HepG2 (cell line): ENCODE measurements around the gene PLOD3. TPM values are rescaled to one million over a fixed set of nuclear protein-coding genes. Genes with fewer than 3 reads are reported as not detected.
A peak's percentile ranks its signal among the peaks of the same experiment; 100 is the strongest.

Experiments used
- ARNT2 ChIP-seq: sonication (generic); formaldehyde crosslinking; IDR thresholded peaks from 2 replicates; pipeline ENCODE4 v1.8.0; 2022; ENCODE audit warnings: mild to moderate bottlenecking, low read depth, missing genetic modification reagents, moderate library complexity
- FOXA1 ChIP-seq, 2 experiments: fragments of 450-650 bp in 1 of 2; sonication (generic) in 1 of 2; formaldehyde crosslinking in 1 of 2; IDR thresholded peaks; 2 replicates each; pipeline versions ENCODE4 v1.4.0 to v1.6.1; 2016 to 2020; ENCODE audit warnings: missing genetic modification reagents in 1 of 2
- HOXD1 ChIP-seq: sonication (generic); formaldehyde crosslinking; IDR thresholded peaks from 2 replicates; pipeline ENCODE4 v1.5.0; 2020; ENCODE audit warnings: missing genetic modification reagents
- NFKBIZ ChIP-seq: IDR thresholded peaks from 2 replicates; pipeline ENCODE4 v1.6.1; 2018; ENCODE audit warnings: missing genetic modification reagents, missing compliant biosample characterization
- SRSF1 ChIP-seq: fragments of 200-400 bp; formaldehyde crosslinking; optimal IDR thresholded peaks from 2 replicates; pipeline ENCODE3; 2017; ENCODE audit warnings: mild to moderate bottlenecking, low read depth, low read length, moderate library complexity
- TCF12 ChIP-seq, 2 experiments: fragments of 450-650 bp in 1 of 2; sonication (generic) in 1 of 2; formaldehyde crosslinking in 1 of 2; IDR thresholded peaks; 2 replicates each; pipeline versions ENCODE4 v1.6.1 to v1.8.0; 2017 to 2022; ENCODE audit warnings: antibody characterized with exemption in 1 of 2, mild to moderate bottlenecking in 1 of 2, missing genetic modification reagents in 1 of 2, moderate library complexity in 1 of 2
- ZNF431 ChIP-seq: sonication (generic); formaldehyde crosslinking; IDR thresholded peaks from 2 replicates; pipeline ENCODE4 v1.9.0; 2022; ENCODE audit warnings: missing genetic modification reagents, low read depth, mild to moderate bottlenecking, borderline replicate concordance
- ZNF619 ChIP-seq: sonication (generic); formaldehyde crosslinking; IDR thresholded peaks from 2 replicates; pipeline ENCODE4 v1.4.0; 2020; ENCODE audit warnings: mild to moderate bottlenecking, missing genetic modification reagents
- ZNF816 ChIP-seq: sonication (generic); formaldehyde crosslinking; IDR thresholded peaks from 2 replicates; pipeline ENCODE4 v1.8.0; 2022; ENCODE audit warnings: missing genetic modification reagents, mild to moderate bottlenecking, borderline replicate concordance
- ZSCAN20 ChIP-seq: sonication (generic); formaldehyde crosslinking; IDR thresholded peaks from 2 replicates; pipeline ENCODE4 v1.4.0; 2020; ENCODE audit warnings: missing genetic modification reagents, mild to moderate bottlenecking, borderline replicate concordance
- polyA plus RNA-seq, 8 experiments: library from polyadenylated mRNA; depleted of rRNA in 3 of 8; stranded (reverse) in 7 of 8; unstranded in 1 of 8; fragments of >200 nt; fragmentation: Illumina TruSeq in 4 of 8; extraction: Trizol in 4 of 8; gene quantifications; 2 replicates each; pipeline versions ENCODE4 v1.2.1 to v1.2.3, GENCODE V29; 2011 to 2016; ENCODE audit warnings: low read depth in 4 of 8, missing spikeins in 1 of 8, mixed read lengths in 1 of 8; ENCODE audit not compliant: insufficient read depth in 1 of 8
- total RNA-seq, 5 experiments: library from RNA; depleted of rRNA; stranded (reverse); fragments of >200 nt; fragmentation: Illumina TruSeq; extraction: Trizol; gene quantifications; 2 replicates each; pipeline ENCODE4 v1.2.3, GENCODE V29; 2016; ENCODE audit warnings: low read depth in 1 of 5
- TF ChIP-seq, protein P1 (sequence below): sonication (generic); formaldehyde crosslinking; IDR thresholded peaks from 2 replicates; pipeline ENCODE4 v1.4.0; 2020; ENCODE audit warnings: missing genetic modification reagents
- TF ChIP-seq, protein P2 (sequence below): sonication (generic); formaldehyde crosslinking; IDR thresholded peaks from 2 replicates; pipeline ENCODE4 v1.5.1; 2020; ENCODE audit warnings: mild to moderate bottlenecking, missing genetic modification reagents, moderate library complexity
- TF ChIP-seq, protein P3 (sequence below): sonication (generic); formaldehyde crosslinking; IDR thresholded peaks from 2 replicates; pipeline ENCODE4 v1.4.0; 2020; ENCODE audit warnings: mild to moderate bottlenecking, missing genetic modification reagents
- TF ChIP-seq, protein P4 (sequence below): sonication (generic); formaldehyde crosslinking; IDR thresholded peaks from 2 replicates; pipeline ENCODE4 v1.5.1; 2020; ENCODE audit warnings: mild to moderate bottlenecking, missing genetic modification reagents, moderate library complexity
- TF ChIP-seq, protein P5 (sequence below): sonication (generic); formaldehyde crosslinking; IDR thresholded peaks from 2 replicates; pipeline ENCODE4 v1.5.0; 2020; ENCODE audit warnings: missing genetic modification reagents
- TF ChIP-seq, protein P6 (sequence below): sonication (generic); formaldehyde crosslinking; IDR thresholded peaks from 2 replicates; pipeline ENCODE4 v1.4.0; 2020; ENCODE audit warnings: missing genetic modification reagents

Gene PLOD3
- total and polyA plus RNA-seq, 2 of the 13 experiments (the other 11 are each of a cell fraction or from before 2014, with no cell fraction given), result 65.8 to 67.4 TPM

DNA sequence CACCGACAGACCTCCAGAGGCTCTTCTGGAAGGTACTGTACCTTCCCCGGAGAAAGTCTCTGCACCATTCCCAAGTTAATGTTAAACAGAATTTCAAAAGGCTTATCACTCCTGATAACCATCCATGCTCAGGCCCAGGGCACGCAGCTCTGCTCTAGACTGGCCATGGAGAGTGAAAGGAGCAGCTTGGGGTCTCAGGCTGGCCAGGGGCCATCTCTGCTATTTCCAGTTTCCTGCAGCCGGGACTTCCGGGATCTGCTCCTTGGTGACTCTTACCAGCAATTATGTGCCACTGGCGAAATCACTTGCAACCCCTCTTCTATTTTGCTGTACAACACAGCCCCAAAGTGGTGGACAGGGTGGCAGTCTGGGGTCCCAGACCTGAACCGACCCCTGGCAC is 14.3 kb upstream of the PLOD3 start (continued):
- TF ChIP-seq, protein P1, sequence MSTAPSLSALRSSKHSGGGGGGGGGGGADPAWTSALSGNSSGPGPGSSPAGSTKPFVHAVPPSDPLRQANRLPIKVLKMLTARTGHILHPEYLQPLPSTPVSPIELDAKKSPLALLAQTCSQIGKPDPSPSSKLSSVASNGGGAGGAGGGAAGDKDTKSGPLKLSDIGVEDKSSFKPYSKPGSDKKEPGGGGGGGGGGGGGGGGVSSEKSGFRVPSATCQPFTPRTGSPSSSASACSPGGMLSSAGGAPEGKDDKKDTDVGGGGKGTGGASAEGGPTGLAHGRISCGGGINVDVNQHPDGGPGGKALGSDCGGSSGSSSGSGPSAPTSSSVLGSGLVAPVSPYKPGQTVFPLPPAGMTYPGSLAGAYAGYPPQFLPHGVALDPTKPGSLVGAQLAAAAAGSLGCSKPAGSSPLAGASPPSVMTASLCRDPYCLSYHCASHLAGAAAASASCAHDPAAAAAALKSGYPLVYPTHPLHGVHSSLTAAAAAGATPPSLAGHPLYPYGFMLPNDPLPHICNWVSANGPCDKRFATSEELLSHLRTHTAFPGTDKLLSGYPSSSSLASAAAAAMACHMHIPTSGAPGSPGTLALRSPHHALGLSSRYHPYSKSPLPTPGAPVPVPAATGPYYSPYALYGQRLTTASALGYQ (CRISPR knock-in tag), result no peak
- TF ChIP-seq ARNT2, result no peak
- no peak for TF ChIP-seq HOXD1 (CRISPR knock-in tag)
- TF ChIP-seq, protein P2, sequence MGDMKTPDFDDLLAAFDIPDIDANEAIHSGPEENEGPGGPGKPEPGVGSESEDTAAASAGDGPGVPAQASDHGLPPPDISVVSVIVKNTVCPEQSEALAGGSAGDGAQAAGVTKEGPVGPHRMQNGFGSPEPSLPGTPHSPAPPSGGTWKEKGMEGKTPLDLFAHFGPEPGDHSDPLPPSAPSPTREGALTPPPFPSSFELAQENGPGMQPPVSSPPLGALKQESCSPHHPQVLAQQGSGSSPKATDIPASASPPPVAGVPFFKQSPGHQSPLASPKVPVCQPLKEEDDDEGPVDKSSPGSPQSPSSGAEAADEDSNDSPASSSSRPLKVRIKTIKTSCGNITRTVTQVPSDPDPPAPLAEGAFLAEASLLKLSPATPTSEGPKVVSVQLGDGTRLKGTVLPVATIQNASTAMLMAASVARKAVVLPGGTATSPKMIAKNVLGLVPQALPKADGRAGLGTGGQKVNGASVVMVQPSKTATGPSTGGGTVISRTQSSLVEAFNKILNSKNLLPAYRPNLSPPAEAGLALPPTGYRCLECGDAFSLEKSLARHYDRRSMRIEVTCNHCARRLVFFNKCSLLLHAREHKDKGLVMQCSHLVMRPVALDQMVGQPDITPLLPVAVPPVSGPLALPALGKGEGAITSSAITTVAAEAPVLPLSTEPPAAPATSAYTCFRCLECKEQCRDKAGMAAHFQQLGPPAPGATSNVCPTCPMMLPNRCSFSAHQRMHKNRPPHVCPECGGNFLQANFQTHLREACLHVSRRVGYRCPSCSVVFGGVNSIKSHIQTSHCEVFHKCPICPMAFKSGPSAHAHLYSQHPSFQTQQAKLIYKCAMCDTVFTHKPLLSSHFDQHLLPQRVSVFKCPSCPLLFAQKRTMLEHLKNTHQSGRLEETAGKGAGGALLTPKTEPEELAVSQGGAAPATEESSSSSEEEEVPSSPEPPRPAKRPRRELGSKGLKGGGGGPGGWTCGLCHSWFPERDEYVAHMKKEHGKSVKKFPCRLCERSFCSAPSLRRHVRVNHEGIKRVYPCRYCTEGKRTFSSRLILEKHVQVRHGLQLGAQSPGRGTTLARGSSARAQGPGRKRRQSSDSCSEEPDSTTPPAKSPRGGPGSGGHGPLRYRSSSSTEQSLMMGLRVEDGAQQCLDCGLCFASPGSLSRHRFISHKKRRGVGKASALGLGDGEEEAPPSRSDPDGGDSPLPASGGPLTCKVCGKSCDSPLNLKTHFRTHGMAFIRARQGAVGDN (CRISPR knock-in tag), result peak; percentile 54
- TF ChIP-seq TCF12 (IDR thresholded peaks at IDR 0.05), result no peak
- no peak for TF ChIP-seq TCF12 (CRISPR knock-in tag; IDR thresholded peaks at IDR 0.05)
- TF ChIP-seq ZSCAN20 (CRISPR knock-in tag), result no peak
- TF ChIP-seq, protein P3, sequence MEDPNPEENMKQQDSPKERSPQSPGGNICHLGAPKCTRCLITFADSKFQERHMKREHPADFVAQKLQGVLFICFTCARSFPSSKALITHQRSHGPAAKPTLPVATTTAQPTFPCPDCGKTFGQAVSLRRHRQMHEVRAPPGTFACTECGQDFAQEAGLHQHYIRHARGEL (CRISPR knock-in tag), result no peak
- TF ChIP-seq ZNF816, result no peak
- TF ChIP-seq ZNF431, result no peak
- TF ChIP-seq NFKBIZ (CRISPR knock-in tag), result no peak
- TF ChIP-seq, protein P4, sequence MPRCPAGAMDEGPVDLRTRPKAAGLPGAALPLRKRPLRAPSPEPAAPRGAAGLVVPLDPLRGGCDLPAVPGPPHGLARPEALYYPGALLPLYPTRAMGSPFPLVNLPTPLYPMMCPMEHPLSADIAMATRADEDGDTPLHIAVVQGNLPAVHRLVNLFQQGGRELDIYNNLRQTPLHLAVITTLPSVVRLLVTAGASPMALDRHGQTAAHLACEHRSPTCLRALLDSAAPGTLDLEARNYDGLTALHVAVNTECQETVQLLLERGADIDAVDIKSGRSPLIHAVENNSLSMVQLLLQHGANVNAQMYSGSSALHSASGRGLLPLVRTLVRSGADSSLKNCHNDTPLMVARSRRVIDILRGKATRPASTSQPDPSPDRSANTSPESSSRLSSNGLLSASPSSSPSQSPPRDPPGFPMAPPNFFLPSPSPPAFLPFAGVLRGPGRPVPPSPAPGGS, result no peak
- TF ChIP-seq SRSF1, result no peak
- TF ChIP-seq, protein P5, sequence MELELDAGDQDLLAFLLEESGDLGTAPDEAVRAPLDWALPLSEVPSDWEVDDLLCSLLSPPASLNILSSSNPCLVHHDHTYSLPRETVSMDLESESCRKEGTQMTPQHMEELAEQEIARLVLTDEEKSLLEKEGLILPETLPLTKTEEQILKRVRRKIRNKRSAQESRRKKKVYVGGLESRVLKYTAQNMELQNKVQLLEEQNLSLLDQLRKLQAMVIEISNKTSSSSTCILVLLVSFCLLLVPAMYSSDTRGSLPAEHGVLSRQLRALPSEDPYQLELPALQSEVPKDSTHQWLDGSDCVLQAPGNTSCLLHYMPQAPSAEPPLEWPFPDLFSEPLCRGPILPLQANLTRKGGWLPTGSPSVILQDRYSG (CRISPR knock-in tag), result no peak
- TF ChIP-seq, protein P6, sequence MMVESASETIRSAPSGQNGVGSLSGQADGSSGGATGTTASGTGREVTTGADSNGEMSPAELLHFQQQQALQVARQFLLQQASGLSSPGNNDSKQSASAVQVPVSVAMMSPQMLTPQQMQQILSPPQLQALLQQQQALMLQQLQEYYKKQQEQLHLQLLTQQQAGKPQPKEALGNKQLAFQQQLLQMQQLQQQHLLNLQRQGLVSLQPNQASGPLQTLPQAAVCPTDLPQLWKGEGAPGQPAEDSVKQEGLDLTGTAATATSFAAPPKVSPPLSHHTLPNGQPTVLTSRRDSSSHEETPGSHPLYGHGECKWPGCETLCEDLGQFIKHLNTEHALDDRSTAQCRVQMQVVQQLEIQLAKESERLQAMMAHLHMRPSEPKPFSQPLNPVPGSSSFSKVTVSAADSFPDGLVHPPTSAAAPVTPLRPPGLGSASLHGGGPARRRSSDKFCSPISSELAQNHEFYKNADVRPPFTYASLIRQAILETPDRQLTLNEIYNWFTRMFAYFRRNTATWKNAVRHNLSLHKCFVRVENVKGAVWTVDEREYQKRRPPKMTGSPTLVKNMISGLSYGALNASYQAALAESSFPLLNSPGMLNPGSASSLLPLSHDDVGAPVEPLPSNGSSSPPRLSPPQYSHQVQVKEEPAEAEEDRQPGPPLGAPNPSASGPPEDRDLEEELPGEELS (CRISPR knock-in tag), result no peak
- no peak for TF ChIP-seq FOXA1 (IDR thresholded peaks at IDR 0.05)
- TF ChIP-seq FOXA1 (CRISPR knock-in tag; IDR thresholded peaks at IDR 0.05), result no peak
- TF ChIP-seq ZNF619, result no peak
